Neuronal stem cell (in vitro differentiated cells): ENCODE results near the gene AURKAIP1.

ENCODE experiments used
- DNase-seq: peaks from one replicate; pipeline ENCODE4 v3.0.0-alpha.2; 2013; ENCODE audit warnings: low spot score
- H2AFZ ChIP-seq: one replicate; pipeline ENCODE4 v1.6.1; 2013; ENCODE audit warnings: mild to moderate bottlenecking, low read length, inconsistent platforms
- H2AK5ac ChIP-seq: 2 replicates; pipeline ENCODE4 v1.6.1; 2013; ENCODE audit warnings: low read depth, mild to moderate bottlenecking, inconsistent platforms, low read length, moderate library complexity, mixed read lengths
- H2BK120ac ChIP-seq: 2 replicates; pipeline ENCODE4 v1.6.1; 2013; ENCODE audit warnings: low read depth, mild to moderate bottlenecking, inconsistent platforms, low read length, moderate library complexity, mixed read lengths
- H2BK12ac ChIP-seq: one replicate; pipeline ENCODE4 v1.6.1; 2013; ENCODE audit warnings: low read length, inconsistent platforms
- H2BK15ac ChIP-seq: 2 replicates; pipeline ENCODE4 v1.6.1; 2013; ENCODE audit warnings: mild to moderate bottlenecking, low read length, inconsistent platforms, mixed read lengths
- H2BK5ac ChIP-seq: one replicate; pipeline ENCODE4 v1.6.1; 2013; ENCODE audit warnings: inconsistent platforms, mild to moderate bottlenecking, low read length, moderate library complexity
- H3K14ac ChIP-seq: one replicate; pipeline ENCODE4 v1.6.1; 2013; ENCODE audit warnings: low read length, inconsistent platforms
- H3K18ac ChIP-seq: 2 replicates; pipeline ENCODE4 v1.6.1; 2013; ENCODE audit warnings: low read length, inconsistent platforms
- H3K23ac ChIP-seq: 2 replicates; pipeline ENCODE4 v1.6.1; 2013; ENCODE audit warnings: low read depth, mild to moderate bottlenecking, mixed read lengths, low read length, inconsistent platforms; ENCODE audit not compliant: poor library complexity
- H3K27ac ChIP-seq: replicated peaks from 3 replicates; pipeline ENCODE4 v1.5.1; 2013; ENCODE audit warnings: low read length, inconsistent platforms
- H3K27me3 ChIP-seq, 3 experiments: 2 replicates each; pipeline ENCODE4 v1.6.1; 2013; ENCODE audit warnings: low read length in 3 of 3, mild to moderate bottlenecking in 2 of 3, inconsistent platforms in 1 of 3, low read depth in 1 of 3, mixed read lengths in 1 of 3, moderate library complexity in 1 of 3; ENCODE audit not compliant: control insufficient read depth in 3 of 3, insufficient read depth in 3 of 3
- H3K36me3 ChIP-seq, 2 donors: replicated peaks in 1 of 2; 2 replicates each; pipeline ENCODE4 v1.6.1; 2013; ENCODE audit warnings: low read length in 2 of 2; ENCODE audit not compliant: control insufficient read depth in 2 of 2, insufficient read depth in 2 of 2
- H3K4ac ChIP-seq: 2 replicates; pipeline ENCODE4 v1.6.1; 2013; ENCODE audit warnings: inconsistent platforms, mild to moderate bottlenecking, low read length, moderate library complexity
- H3K4me1 ChIP-seq, 2 donors: 1 replicate in 1 of 2; 2 replicates in 1 of 2; pipeline ENCODE4 v1.6.1; 2013; ENCODE audit warnings: low read length in 2 of 2, low read depth in 1 of 2; ENCODE audit not compliant: control insufficient read depth in 2 of 2, insufficient read depth in 1 of 2
- H3K4me2 ChIP-seq: one replicate; pipeline ENCODE4 v1.6.1; 2013; ENCODE audit warnings: mild to moderate bottlenecking, low read length, inconsistent platforms; ENCODE audit not compliant: insufficient read depth, poor library complexity, severe bottlenecking
- H3K4me3 ChIP-seq, 2 donors: 2 replicates each; pipeline ENCODE4 v1.5.1; 2013; ENCODE audit warnings: low read length in 2 of 2, mild to moderate bottlenecking in 2 of 2, inconsistent platforms in 1 of 2, moderate library complexity in 1 of 2
- H3K79me1 ChIP-seq: one replicate; pipeline ENCODE4 v1.6.1; 2013; ENCODE audit warnings: low read depth, mild to moderate bottlenecking, inconsistent platforms, low read length, moderate library complexity
- H3K9ac ChIP-seq: one replicate; pipeline ENCODE4 v1.6.1; 2013; ENCODE audit warnings: mild to moderate bottlenecking, low read depth, low read length, inconsistent platforms; ENCODE audit not compliant: poor library complexity
- H3K9me3 ChIP-seq, 2 donors: replicated peaks in 1 of 2; 2 replicates each; pipeline versions ENCODE3 to v1.6.1; 2013; ENCODE audit warnings: low read length in 2 of 2, mild to moderate bottlenecking in 2 of 2, inconsistent platforms in 1 of 2, low read depth in 1 of 2, mixed read lengths in 1 of 2, moderate library complexity in 1 of 2; ENCODE audit not compliant: control insufficient read depth in 2 of 2, insufficient read depth in 1 of 2
- H4K8ac ChIP-seq: one replicate; pipeline ENCODE4 v1.6.1; 2013; ENCODE audit warnings: low read depth, mild to moderate bottlenecking, inconsistent platforms, low read length, moderate library complexity
- H4K91ac ChIP-seq: one replicate; pipeline ENCODE4 v1.6.1; 2013; ENCODE audit warnings: low read length, low read depth, mild to moderate bottlenecking, inconsistent platforms; ENCODE audit not compliant: poor library complexity
- WGBS, 2 donors: extraction: QIAGEN DNeasy Blood & Tissue Kit; methylation state at CpG; one replicate each; pipeline ENCODE4 v1.1.7; 2013; ENCODE audit warnings: missing lambda C conversion rate in 2 of 2, mixed read lengths in 1 of 2; ENCODE audit not compliant: insufficient read length in 2 of 2, insufficient replicate concordance in 1 of 2; ENCODE audit errors: extremely low coverage in 2 of 2; 5-methylcytosine and 5-hydroxymethylcytosine counted together

AURKAIP1 gene

DNA sequence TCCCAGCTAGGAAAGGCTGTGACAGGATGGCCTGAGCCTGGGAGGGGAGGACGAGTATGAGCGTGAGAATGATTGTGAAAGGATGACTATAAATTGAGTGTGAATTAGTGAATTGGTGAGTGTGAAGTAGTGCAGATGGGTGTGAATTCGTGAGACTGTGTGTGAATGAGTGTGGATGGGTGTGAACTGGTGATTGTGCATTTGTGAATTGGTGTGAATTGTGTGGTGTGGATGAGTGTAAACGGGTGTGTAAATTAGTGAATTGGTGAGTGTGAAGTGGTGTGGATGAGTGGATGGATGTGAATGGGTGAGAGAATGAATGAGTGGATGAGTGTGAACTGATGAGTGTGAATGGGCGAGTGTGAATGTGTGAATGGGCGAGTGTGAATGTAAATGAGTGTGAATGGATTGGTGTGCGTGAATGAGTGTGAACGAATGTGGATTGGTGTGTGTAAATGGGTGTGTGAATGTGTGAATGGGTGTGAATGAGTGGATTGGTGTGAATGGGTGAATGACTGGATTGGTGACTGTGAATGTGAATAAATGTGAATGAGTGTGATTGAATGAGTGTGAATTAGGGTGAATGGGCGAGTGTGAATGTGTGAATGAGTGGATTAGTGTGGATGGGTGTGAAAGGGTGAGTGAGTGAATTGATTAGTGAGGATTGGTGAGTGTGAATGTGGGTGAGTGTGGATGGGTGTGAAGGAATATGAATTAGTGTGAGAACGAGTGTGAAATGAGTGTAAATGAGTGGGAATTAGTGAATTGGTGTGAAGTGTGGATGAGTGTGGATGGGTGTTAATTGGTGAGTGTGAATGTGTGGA lies 8.9 kb downstream of the AURKAIP1 start:
- H3K14ac ChIP-seq: no peak overlapping the region
- 100% methylated on average over 5 to 10 of the region's 10 CpGs for WGBS, 2 donors
- no peak for DNase-seq
- no peak overlapping the region for H3K4me2 ChIP-seq
- H3K4ac ChIP-seq: no peak overlapping the region
- H3K4me1 ChIP-seq: peaks cover 6 to 10% of the 10 kb centered on the region in 2 donors
- no peak overlapping the region for H3K23ac ChIP-seq
- H3K27ac ChIP-seq: no peak overlapping the region
- H3K9ac ChIP-seq: no peak overlapping the region
- no peaks in the 10 kb centered on the region for H3K79me1 ChIP-seq
- no peak overlapping the region for H4K91ac ChIP-seq
- H3K18ac ChIP-seq: no peak overlapping the region
- H3K9me3 ChIP-seq: peaks cover 5 to 14% of the 10 kb centered on the region in 2 donors
- H3K4me3 ChIP-seq: no peak overlapping the region
- H2BK5ac ChIP-seq: no peak overlapping the region
- no peak overlapping the region for H2AFZ ChIP-seq
- no peak overlapping the region for H4K8ac ChIP-seq
- no peak overlapping the region for H2BK12ac ChIP-seq
- H3K36me3 ChIP-seq: no peaks in the 10 kb centered on the region
- H2BK120ac ChIP-seq: no peak overlapping the region
- peaks cover 0 to 2% (median 0%) of the 10 kb centered on the region in 3 experiments for H3K27me3 ChIP-seq
- no peak overlapping the region for H2AK5ac ChIP-seq
- H2BK15ac ChIP-seq: no peak overlapping the region

DNA sequence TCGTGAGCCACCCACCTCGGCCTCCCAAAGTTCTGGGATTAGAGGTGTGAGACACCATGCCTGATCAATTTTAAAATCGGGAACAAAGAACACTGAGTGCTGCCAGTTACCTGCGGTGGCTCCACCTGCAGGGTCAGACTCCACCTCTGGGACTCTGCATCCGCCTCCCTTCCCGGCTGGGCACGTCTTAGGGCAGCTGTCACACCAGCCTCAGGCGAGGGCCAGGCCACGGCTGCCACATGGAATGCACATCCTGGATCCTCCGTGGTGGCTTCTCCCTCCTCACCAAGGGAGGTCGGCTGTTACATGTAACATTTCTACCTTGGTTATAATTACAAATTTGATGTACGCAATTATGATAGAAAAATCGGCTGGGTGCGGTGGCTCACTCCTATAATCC lies 10.7 kb downstream of the AURKAIP1 start:
- peak overlapping the region in 1 of 2 donors; percentile 11 for H3K4me3 ChIP-seq
- H3K4me1 ChIP-seq: peaks cover 21 to 27% of the 10 kb centered on the region in 2 donors
- peaks cover 0 to 2% (median 0%) of the 10 kb centered on the region in 3 experiments for H3K27me3 ChIP-seq
- H3K4ac ChIP-seq: no peak overlapping the region
- H3K18ac ChIP-seq: peak overlapping the region; percentile 82
- no peak overlapping the region for H3K14ac ChIP-seq
- H2BK12ac ChIP-seq: no peak overlapping the region
- H2BK15ac ChIP-seq: no peak overlapping the region
- no peaks in the 10 kb centered on the region for H3K79me1 ChIP-seq
- no peak overlapping the region for H3K9ac ChIP-seq
- peak overlapping the region; percentile 36 for H2AK5ac ChIP-seq
- peaks cover 5 to 14% of the 10 kb centered on the region in 2 donors for H3K9me3 ChIP-seq
- H3K27ac ChIP-seq: no peak overlapping the region
- no peak overlapping the region for H3K4me2 ChIP-seq
- H4K91ac ChIP-seq: no peak overlapping the region
- H3K23ac ChIP-seq: no peak overlapping the region
- H2BK5ac ChIP-seq: no peak overlapping the region
- no CpG with 5 or more reads among the region's 14 CpGs for WGBS, 2 donors
- DNase-seq: no peak
- H3K36me3 ChIP-seq: no peaks in the 10 kb centered on the region
- H2BK120ac ChIP-seq: no peak overlapping the region
- no peak overlapping the region for H4K8ac ChIP-seq
- H2AFZ ChIP-seq: no peak overlapping the region

DNA sequence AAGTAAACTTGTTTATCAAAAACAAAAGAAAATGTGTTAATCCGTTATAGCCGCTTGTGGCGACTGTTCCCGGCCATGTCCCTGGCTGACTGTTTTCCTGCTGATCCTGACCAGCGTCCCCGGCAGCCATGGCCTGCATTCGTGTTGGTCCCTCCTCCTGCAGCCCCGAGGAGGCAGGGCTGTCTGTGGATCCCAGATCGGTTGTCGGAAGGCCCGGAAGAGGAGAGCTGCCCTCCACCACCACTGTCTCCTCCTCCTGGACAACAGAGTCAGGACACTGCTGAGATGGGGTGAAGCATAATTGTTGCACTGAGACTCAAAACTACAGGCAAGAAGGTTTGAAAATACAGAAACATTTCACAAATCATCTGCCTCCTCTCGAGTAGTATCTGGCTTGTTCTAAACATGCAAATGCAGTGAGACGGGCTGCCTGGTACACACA lies 13.0 kb downstream of the AURKAIP1 start:
- no peak for DNase-seq
- Histone ChIP-seq H2BK12ac (no peak overlapping the region), H3K4ac (no peak overlapping the region), H2BK5ac (no peak overlapping the region), H2AFZ (peak overlapping the region; percentile 42), H2BK120ac (no peak overlapping the region), H3K14ac (no peak overlapping the region), H4K8ac (no peak overlapping the region), H3K27ac (no peak overlapping the region), H3K36me3 (no peaks in the 10 kb centered on the region), H4K91ac (no peak overlapping the region), H3K9me3 (peaks cover 5 to 11% of the 10 kb centered on the region in 2 donors), H3K79me1 (no peaks in the 10 kb centered on the region), H3K23ac (no peak overlapping the region), H3K4me3 (no peak overlapping the region), H3K4me2 (no peak overlapping the region), H2BK15ac (no peak overlapping the region), H3K27me3 (no peaks in the 10 kb centered on the region), H3K4me1 (peaks cover 39 to 49% of the 10 kb centered on the region in 2 donors), H3K9ac (no peak overlapping the region), H3K18ac (no peak overlapping the region), H2AK5ac (no peak overlapping the region)
- WGBS, 2 donors: no CpG with 5 or more reads among the region's 13 CpGs

DNA sequence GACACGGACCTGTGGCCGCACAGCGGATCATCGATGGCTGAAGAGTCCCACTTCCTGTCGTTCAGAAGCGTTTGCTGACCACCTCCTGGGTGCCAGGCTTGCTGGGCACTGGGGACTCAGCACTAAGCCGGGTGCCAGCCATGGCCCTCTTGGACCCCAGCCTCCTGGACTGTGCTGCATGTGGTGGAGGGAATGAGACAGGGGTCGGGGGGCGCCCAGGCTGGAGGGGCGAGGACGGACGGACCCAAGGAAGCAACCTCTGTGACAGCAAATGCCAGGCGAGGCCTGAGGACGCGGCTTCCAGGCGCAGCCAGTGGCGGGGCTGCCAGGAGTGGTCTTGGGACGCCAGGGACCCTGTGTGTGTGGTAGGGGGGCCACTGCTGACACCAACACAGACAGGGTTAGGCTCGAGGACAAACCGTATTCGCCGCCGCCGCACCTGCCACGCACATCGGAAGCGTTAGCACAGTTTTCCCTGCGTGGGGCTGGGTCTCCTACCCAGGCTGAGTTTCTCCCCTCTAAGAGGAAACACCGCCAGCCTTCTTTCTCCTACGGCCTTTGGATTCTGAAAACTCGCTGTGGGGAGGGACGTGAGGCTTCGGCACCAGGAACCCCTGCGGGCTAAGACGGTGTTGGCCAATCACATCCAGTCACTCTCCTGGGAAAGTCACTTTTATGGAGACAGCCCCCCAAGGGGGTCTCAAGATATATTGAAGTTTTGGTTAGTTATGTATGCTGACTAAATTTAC lies 13.6 kb downstream of the AURKAIP1 start:
- peak overlapping the region; percentile 83 for H3K18ac ChIP-seq
- H4K8ac ChIP-seq: no peak overlapping the region
- no peak overlapping the region for H2BK120ac ChIP-seq
- H2BK5ac ChIP-seq: peak overlapping the region; percentile 26
- H3K27me3 ChIP-seq: no peaks in the 10 kb centered on the region
- H2AFZ ChIP-seq: no peak overlapping the region
- no peak overlapping the region for H3K4me2 ChIP-seq
- H3K4me1 ChIP-seq: peaks cover 43 to 54% of the 10 kb centered on the region in 2 donors
- H3K4ac ChIP-seq: no peak overlapping the region
- H3K14ac ChIP-seq: peak overlapping the region; percentile 28
- H3K27ac ChIP-seq: peak overlapping the region; percentile 88
- H3K36me3 ChIP-seq: no peaks in the 10 kb centered on the region
- WGBS, 2 donors: no CpG with 5 or more reads among the region's 35 CpGs
- DNase-seq: no peak
- peak overlapping the region; percentile 63 for H2AK5ac ChIP-seq
- peak overlapping the region; percentile 94 for H2BK15ac ChIP-seq
- peak overlapping the region; percentile 74 for H4K91ac ChIP-seq
- H2BK12ac ChIP-seq: peak overlapping the region; percentile 99
- H3K4me3 ChIP-seq: no peak overlapping the region
- H3K79me1 ChIP-seq: peaks cover 3% of the 10 kb centered on the region
- H3K9ac ChIP-seq: peak overlapping the region; percentile 80
- H3K23ac ChIP-seq: peak overlapping the region; percentile 70
- H3K9me3 ChIP-seq: peaks cover 5% of the 10 kb centered on the region in 2 donors
